Activated naive CD8-positive, alpha-beta T cell treated with anti-CD3 and anti-CD28 coated beads, Interleukin-2, amount 50 U/mL, for 24 hours (primary cell): Measurements from ENCODE around the gene RELN.

Experiments used
- ATAC-seq: fragments of 150-1000 bp; cut with Tn5 transposase; one replicate; pipeline ENCODE4 v1.10.0; 2021
- DNase-seq: peaks from one replicate; pipeline ENCODE4 v3.0.0; 2021
- H3K27ac Mint-ChIP-seq: one replicate; pipeline ENCODE4 v1.8.0; 2021; ENCODE audit warnings: mild to moderate bottlenecking, mixed read lengths
- H3K27me3 Mint-ChIP-seq: one replicate; pipeline ENCODE4 v1.8.0; 2021; ENCODE audit warnings: mixed read lengths
- H3K36me3 Mint-ChIP-seq: one replicate; pipeline ENCODE4 v1.8.0; 2021; ENCODE audit warnings: low read depth, mixed read lengths
- H3K4me1 Mint-ChIP-seq: one replicate; pipeline ENCODE4 v1.8.0; 2021; ENCODE audit warnings: mixed read lengths
- H3K4me3 Mint-ChIP-seq: one replicate; pipeline ENCODE4 v1.8.0; 2021; ENCODE audit warnings: mild to moderate bottlenecking, moderate library complexity, mixed read lengths
- H3K9me3 Mint-ChIP-seq: one replicate; pipeline ENCODE4 v1.8.0; 2021; ENCODE audit warnings: mixed read lengths

The RELN gene

DNA sequence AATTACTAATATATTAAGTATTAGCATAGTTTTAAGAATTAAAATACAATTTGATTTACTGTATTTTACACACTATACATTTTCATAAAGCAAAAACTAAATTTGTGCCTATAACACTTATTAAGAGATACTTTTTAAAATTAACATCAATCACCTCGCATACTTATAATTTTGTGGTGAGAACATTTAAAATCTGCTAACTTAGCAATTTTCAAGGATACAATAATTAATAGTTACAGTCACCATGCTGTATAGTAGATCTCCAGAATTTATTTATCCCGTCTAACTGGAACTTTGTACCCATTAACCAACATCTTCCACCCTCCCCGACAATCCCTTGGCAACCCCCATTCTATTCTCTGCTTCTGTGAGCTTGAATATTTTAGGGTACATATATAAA, 47.5 kb downstream of the RELN start:
- DNase-seq: no peak
- Mint-ChIP-seq H3K27me3 (peaks cover 8% of the 10 kb centered on the region), H3K4me3 (no peak overlapping the region), H3K36me3 (no peaks in the 10 kb centered on the region), H3K9me3 (no peaks in the 10 kb centered on the region), H3K27ac (no peak overlapping the region), H3K4me1 (no peaks in the 10 kb centered on the region)
- ATAC-seq: no peak

DNA sequence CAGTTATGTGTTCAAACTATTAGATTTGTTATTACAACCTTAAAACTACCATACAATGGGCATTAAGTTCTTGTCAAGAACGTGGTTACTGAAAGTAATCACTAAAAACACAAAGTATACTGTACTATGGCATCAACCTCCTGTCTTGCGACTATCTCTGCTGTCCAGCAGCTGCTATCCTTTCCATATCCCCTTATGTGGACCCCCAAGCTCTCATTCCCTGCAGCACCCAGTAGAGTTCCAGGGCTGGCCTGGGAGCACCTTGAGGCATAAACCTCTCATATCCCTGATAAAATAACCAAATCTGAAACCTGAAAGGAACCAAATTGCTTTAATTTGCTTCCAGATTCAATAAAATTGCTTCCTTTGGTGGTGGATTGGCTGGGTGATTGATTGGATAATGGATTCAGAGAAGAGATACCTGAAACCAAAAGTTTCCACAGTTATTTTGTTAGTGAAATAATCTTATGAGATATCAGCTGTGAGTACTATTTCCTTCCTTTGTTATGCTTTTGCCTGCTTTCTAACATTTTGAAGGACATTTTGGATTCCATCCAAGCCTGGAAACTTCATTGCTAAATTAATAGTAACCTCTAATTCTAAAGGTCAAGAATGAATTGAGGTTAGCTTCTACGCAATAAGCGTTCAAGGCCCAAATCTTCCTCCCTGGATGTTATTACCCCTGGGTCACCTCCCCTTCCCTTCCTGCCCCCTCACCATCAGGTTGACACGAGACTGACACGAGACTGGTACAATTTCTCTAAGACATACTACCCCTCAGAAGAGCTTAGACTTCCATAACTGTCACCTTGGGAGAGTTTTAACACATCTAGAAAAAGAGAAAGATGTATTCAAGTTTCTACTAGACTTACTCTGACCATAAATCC, 48.8 kb downstream of the RELN start:
- ATAC-seq (no peak), DNase-seq (no peak)
- Mint-ChIP-seq H3K27ac (no peak overlapping the region), H3K4me1 (no peaks in the 10 kb centered on the region), H3K4me3 (no peak overlapping the region), H3K27me3 (peaks cover 8% of the 10 kb centered on the region), H3K9me3 (no peaks in the 10 kb centered on the region), H3K36me3 (no peaks in the 10 kb centered on the region)

DNA sequence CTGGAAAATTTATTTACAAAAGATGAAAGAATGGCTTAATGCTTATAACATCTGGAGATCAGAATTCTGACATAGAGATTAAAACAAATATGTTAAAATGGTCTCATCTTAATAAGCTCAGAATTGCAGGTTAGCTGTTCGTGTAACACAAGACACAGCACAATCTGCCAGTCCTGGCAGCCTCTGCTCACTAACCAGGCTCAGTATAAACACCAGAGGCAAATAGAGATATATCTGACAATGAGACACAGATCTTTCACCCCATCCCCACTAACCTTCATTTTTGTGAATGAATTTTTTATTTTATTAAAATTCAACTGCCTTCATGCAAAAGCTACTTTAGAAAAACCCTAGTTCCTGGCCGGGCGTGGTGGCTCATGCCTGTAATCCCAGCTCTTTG, 51.8 kb downstream of the RELN start:
- ATAC-seq (no peak), DNase-seq (no peak)
- no peaks in the 10 kb centered on the region for H3K4me1 Mint-ChIP-seq
- H3K4me3 Mint-ChIP-seq: no peak overlapping the region
- no peaks in the 10 kb centered on the region for H3K36me3 Mint-ChIP-seq
- H3K9me3 Mint-ChIP-seq: no peaks in the 10 kb centered on the region
- no peak overlapping the region for H3K27ac Mint-ChIP-seq
- H3K27me3 Mint-ChIP-seq: peaks cover 8% of the 10 kb centered on the region

DNA sequence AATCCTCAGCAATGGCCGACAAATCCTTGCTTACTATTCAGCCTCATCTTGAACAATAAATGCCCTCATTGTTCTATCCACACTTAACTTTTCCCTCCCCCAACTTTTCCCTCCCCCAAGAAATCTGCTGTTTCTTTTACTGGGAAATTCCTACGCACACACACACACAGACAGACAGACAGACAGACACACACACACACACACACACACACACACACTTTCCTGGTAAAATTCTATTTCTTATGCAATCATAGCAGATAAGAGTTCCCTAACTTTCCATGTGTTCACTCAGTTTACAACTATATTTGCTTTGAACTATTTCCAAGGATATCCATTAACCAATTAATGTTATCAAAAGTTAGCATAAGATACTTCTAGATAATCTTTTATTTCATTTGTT, 52.9 kb downstream of the RELN start:
- no peaks in the 10 kb centered on the region for H3K4me1 Mint-ChIP-seq
- peaks cover 12% of the 10 kb centered on the region for H3K27me3 Mint-ChIP-seq
- H3K27ac Mint-ChIP-seq: no peak overlapping the region
- DNase-seq (no peak), ATAC-seq (no peak)
- no peaks in the 10 kb centered on the region for H3K36me3 Mint-ChIP-seq
- no peaks in the 10 kb centered on the region for H3K9me3 Mint-ChIP-seq
- H3K4me3 Mint-ChIP-seq: no peak overlapping the region

DNA sequence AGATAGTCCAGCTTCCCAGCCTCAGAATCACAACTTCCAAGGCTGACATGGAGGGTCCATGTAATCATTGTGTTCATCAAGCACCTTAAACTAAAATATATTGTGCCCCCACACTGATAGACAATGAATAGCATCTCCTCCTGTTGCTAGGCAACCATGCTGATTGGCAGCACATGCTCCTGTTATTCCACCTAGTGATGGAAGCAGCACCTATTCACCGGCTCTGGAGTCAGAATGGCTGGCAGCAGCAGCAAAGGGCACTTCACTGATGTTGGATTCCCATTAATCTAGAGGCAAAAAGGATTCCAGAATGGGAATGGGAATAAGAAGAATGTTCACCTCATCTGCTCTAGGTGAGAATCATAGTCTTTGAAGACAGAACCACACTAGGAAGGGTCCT, 55.0 kb downstream of the RELN start:
- Mint-ChIP-seq H3K4me1 (no peaks in the 10 kb centered on the region), H3K4me3 (no peak overlapping the region), H3K9me3 (no peaks in the 10 kb centered on the region), H3K36me3 (no peaks in the 10 kb centered on the region), H3K27me3 (peaks cover 9% of the 10 kb centered on the region), H3K27ac (no peak overlapping the region)
- ATAC-seq (no peak), DNase-seq (no peak)

DNA sequence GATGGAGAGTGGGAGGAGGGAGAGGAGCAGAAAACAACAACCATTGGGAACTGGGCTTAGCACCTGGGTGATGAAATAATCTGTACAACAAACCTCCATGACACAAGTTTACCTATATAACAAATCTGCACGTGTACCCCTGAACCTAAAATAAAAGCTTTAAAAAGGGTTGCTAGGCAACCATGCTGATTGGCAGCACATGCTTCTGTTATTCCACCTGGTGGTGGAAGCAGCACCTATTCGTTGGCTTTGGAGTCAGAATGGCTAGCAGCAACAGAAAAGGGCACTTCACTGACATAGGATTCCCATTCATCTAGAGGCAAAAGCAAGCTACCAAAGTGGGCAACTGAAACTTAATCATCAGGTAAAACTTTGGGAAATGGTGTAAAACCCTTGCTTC, 57.1 kb downstream of the RELN start:
- Mint-ChIP-seq H3K4me3 (no peak overlapping the region), H3K36me3 (no peaks in the 10 kb centered on the region), H3K9me3 (no peaks in the 10 kb centered on the region), H3K27ac (no peak overlapping the region), H3K4me1 (no peaks in the 10 kb centered on the region), H3K27me3 (peaks cover 8% of the 10 kb centered on the region)
- ATAC-seq (no peak), DNase-seq (no peak)

DNA sequence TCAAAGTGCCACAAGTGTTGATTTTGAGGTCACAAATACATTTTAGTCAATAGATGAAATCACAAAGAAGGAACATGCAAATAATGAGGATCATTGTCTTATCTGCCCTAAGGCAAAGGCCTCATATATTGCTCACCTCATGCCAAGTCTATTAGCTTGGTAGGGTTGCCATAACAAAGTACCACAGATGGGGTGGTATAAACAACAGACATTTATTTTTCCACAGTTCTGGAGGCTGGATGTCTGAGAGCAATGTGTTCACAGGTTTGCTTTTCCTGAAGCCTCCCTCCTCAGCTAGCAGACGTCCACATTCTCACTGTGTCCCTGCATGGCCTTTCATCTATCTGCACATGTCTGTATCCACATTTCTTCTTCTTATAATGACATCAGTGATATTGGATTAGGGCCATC, 59.6 kb downstream of the RELN start:
- no peaks in the 10 kb centered on the region for H3K9me3 Mint-ChIP-seq
- no peak overlapping the region for H3K27ac Mint-ChIP-seq
- ATAC-seq (no peak), DNase-seq (no peak)
- H3K4me3 Mint-ChIP-seq: no peak overlapping the region
- H3K36me3 Mint-ChIP-seq: no peaks in the 10 kb centered on the region
- peaks cover 8% of the 10 kb centered on the region for H3K27me3 Mint-ChIP-seq
- no peaks in the 10 kb centered on the region for H3K4me1 Mint-ChIP-seq

DNA sequence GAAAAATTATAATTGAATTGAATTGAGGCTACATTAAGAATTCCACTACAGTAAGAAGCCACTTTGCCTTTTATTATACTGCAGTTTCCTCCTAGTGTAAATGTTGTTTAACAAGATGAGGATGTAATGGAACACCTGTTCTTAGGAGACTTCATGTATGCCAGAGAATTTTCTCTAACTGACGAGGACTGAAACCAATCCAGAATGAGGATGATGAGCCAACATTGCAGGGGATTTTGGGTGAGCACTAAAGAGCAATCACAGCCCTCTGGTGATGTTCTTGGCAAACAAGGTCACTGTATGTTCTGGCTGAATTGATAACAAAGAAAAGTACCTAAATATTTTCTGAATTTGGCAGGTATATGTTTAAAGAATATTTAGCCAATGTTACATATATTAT, 60.9 kb downstream of the RELN start:
- H3K36me3 Mint-ChIP-seq: no peaks in the 10 kb centered on the region
- no peak for DNase-seq
- no peaks in the 10 kb centered on the region for H3K4me1 Mint-ChIP-seq
- H3K9me3 Mint-ChIP-seq: no peaks in the 10 kb centered on the region
- H3K27ac Mint-ChIP-seq: no peak overlapping the region
- no peak for ATAC-seq
- no peak overlapping the region for H3K4me3 Mint-ChIP-seq
- peaks cover 8% of the 10 kb centered on the region for H3K27me3 Mint-ChIP-seq

DNA sequence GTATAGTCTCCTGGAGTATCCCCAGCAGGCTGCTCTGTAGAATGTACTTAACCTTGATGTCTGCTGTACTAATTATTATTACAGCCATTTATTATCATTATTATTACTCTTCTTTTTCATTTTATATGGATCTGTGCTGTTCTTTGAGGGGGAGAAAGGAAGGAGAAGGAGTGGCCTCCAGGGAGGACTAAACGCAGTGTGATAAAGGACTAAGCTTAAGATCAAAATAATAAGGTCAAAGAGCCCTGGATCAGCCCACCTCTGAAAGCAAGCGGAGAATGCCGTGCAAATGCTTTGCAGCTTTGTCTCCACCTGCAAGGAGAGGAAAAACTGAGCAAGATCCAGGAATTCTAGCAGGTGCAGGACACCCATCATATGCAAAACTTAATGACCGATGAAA, 65.3 kb downstream of the RELN start:
- no peaks in the 10 kb centered on the region for H3K36me3 Mint-ChIP-seq
- ATAC-seq (no peak), DNase-seq (no peak)
- no peaks in the 10 kb centered on the region for H3K4me1 Mint-ChIP-seq
- H3K27ac Mint-ChIP-seq: no peak overlapping the region
- peaks cover 6% of the 10 kb centered on the region for H3K27me3 Mint-ChIP-seq
- H3K9me3 Mint-ChIP-seq: no peaks in the 10 kb centered on the region
- no peak overlapping the region for H3K4me3 Mint-ChIP-seq

DNA sequence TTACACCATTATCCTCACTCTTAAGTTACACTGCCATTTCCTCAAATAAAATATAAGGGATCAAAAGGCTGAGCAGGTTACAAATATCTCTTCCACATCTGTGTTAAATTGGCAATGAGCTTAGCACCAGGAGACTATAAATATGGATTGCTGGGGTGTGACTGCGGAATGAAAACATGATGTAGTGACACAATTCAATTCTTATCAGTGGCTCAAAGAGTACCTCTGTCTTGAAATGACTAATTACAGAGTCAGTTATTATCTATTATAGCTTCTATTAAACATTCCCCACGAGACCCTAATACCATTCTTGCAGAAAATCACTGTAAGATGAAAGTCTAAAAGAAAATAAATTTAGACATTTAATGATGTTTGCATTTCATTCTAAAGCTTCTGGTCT, 67.1 kb downstream of the RELN start:
- no peaks in the 10 kb centered on the region for H3K4me1 Mint-ChIP-seq
- H3K9me3 Mint-ChIP-seq: no peaks in the 10 kb centered on the region
- H3K27me3 Mint-ChIP-seq: peaks cover 11% of the 10 kb centered on the region
- ATAC-seq (no peak), DNase-seq (no peak)
- H3K36me3 Mint-ChIP-seq: no peaks in the 10 kb centered on the region
- no peak overlapping the region for H3K4me3 Mint-ChIP-seq
- H3K27ac Mint-ChIP-seq: no peak overlapping the region

DNA sequence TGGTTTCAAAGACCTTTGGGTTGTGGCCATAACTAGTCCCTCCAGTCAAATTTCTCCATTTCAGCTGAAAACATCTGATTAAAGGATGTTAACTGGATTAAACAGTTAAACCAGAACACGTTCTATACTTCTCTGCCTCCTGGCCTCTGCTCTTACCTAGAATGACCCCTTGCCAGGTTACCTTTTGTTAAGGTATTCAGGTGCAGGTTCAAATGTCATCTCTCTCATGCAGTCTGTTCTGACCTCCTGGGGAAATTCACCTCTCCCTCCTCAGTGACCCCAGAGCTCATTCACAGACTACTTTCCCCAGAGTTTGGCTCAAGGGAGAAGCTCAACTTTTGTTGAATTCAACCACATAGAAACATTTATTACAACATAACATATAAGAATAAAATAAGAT, 67.8 kb downstream of the RELN start:
- no peak overlapping the region for H3K27ac Mint-ChIP-seq
- H3K36me3 Mint-ChIP-seq: no peaks in the 10 kb centered on the region
- ATAC-seq: no peak
- no peak overlapping the region for H3K4me3 Mint-ChIP-seq
- peaks cover under 1% of the 10 kb centered on the region for H3K9me3 Mint-ChIP-seq
- H3K27me3 Mint-ChIP-seq: peaks cover 11% of the 10 kb centered on the region
- no peak for DNase-seq
- H3K4me1 Mint-ChIP-seq: no peaks in the 10 kb centered on the region

DNA sequence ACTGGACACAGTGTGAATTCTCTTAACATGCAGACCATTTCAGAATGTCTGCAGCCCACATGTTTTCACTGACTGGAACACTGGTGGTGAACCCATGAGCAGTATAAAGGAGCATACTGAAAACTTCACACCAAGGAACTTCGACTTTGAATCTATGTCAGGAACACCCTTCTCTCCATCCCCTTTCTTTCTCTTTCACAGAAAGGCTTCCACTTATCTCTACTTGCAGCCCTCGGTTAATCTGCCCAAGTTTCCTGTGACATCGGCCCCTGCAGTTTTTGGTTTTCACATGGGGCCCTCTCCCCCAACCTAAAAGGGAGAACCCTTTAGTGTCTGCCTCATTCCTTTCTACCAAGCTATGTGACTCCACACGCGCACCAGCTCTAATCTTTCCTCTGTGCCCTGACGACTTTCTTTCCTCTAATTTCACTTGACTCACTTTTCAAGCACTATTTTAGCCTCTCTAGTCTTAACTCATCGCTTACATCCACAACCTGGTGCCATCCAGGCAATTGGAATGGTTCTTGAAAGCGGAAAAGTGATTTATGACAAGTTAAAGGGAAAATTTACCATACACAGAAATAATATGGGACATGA, 70.1 kb downstream of the RELN start:
- Mint-ChIP-seq H3K9me3 (peaks cover 3% of the 10 kb centered on the region), H3K36me3 (no peaks in the 10 kb centered on the region), H3K27ac (no peak overlapping the region), H3K4me3 (no peak overlapping the region), H3K27me3 (peaks cover 11% of the 10 kb centered on the region), H3K4me1 (no peaks in the 10 kb centered on the region)
- DNase-seq: no peak
- no peak for ATAC-seq

DNA sequence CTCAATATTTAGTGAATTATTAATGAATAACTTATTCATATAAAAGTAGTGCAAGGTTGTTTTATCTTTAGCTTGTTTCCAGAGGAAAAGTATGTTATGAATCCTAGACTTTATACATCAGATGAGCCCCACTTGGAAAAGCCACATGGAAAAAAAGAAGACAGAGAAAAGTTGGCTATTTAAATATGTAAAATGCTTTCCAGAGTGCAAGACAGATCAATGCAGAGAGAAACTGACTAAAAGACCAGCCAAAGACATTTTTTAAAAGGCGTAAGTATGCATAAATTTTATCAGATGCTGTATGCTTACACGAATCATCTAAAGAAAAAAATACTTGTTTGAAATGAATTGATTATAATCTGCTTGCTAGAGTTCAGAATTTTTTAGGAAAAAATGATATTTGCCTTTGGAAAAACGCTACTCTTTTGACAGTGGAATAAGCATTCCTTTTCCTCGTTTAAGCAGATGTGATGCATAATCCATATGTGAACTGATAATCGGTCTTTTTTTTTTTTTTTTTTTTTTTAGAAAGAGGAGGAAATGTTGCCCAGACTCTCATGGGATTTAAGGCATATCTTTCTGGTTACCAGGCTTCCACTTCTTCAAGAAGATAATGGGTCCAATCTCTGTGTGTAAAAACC, 70.7 kb downstream of the RELN start:
- no peaks in the 10 kb centered on the region for H3K36me3 Mint-ChIP-seq
- ATAC-seq (no peak), DNase-seq (no peak)
- H3K27ac Mint-ChIP-seq: no peak overlapping the region
- H3K9me3 Mint-ChIP-seq: peaks cover 3% of the 10 kb centered on the region
- no peak overlapping the region for H3K4me3 Mint-ChIP-seq
- no peaks in the 10 kb centered on the region for H3K4me1 Mint-ChIP-seq
- H3K27me3 Mint-ChIP-seq: peaks cover 11% of the 10 kb centered on the region

DNA sequence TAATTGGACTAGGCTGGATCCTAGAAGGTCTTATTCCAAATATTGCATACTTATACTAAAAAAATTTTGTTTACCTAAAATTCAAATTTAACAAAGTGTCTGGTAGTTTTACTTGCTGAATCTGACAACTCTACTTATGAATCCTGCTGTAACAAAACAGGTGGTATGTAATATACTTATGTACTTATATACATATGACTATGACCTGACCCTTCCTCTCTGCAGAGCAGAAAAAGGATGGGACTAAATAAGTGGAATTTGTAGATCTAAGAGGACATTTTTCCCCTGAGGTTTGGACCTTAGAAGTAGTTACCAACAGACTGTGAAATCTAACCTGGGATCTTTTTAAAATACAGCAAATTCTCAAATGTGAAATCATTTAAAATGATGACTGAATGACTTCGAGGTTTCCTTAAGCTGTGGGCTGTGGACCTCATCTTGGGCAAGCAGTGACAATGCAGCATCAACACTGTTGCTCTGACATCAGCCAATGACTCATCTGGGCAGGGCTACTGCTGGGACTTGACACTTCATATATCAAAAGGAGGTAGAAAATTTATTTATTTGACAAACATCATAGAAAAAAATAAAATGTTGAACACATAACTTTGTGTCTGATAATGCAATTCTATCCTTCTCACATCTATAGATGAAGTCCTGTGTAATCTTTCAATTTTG, 73.6 kb downstream of the RELN start:
- H3K4me3 Mint-ChIP-seq: no peak overlapping the region
- ATAC-seq (no peak), DNase-seq (no peak)
- H3K9me3 Mint-ChIP-seq: peaks cover 3% of the 10 kb centered on the region
- no peak overlapping the region for H3K27ac Mint-ChIP-seq
- no peaks in the 10 kb centered on the region for H3K36me3 Mint-ChIP-seq
- H3K4me1 Mint-ChIP-seq: no peaks in the 10 kb centered on the region
- peaks cover 9% of the 10 kb centered on the region for H3K27me3 Mint-ChIP-seq
